HG02870 (cell line): ENCODE results near the gene ETV6.

Experiments used
- ATAC-seq: cut with Tn5 transposase; IDR thresholded peaks from one replicate; pipeline ENCODE4 v1.9.1; 2021; ENCODE audit warnings: mild to moderate bottlenecking, moderate library complexity; ENCODE audit not compliant: unreplicated experiment

ETV6 gene

GRCh38 chr12:11755302-11755930, 105.9 kb downstream of the ETV6 start:
- ATAC-seq, result no peak

DNA sequence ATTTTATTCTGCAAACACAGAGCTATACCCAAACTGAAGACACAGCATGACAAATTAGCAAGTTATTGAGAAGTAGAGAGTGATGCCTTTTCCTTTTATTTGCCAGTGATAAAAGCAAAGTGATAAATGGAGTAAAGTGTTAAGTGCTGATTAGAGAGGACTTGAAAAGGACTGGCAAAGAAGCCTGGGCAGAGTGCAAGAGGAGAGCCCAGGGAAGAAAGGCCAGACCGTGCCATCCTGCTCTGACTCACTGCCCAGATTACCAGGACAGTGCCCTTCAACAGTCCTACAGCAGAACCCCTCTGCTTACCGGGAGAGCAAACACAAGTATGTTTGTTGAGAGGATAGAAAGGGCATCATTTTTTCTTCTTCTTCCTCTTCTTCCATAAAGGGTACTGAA, 106.5 kb downstream of the ETV6 start:
- ATAC-seq, result no peak

DNA sequence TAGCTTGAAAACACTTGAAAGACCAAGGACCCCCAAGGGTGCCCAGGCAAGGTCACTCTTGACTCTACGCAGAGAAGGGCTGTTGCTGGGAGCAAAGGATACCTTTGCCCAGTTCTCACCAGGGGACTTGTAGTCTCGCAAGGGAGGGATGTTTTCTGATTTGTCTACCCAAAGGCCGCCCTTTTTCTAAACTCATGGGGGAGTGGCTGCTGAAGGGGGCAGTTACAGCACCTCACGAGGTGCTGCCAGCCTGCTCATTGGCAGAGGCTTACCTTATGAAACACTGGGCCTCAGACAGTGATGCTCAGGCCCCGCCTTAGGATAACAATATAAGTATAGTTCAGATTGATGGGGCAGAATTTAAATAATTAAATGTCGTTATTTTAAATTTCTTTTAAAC, 107.0 kb downstream of the ETV6 start:
- ATAC-seq, result no peak

GRCh38 chr12:11757095-11757494, 107.6 kb downstream of the ETV6 start:
- no peak for ATAC-seq

DNA sequence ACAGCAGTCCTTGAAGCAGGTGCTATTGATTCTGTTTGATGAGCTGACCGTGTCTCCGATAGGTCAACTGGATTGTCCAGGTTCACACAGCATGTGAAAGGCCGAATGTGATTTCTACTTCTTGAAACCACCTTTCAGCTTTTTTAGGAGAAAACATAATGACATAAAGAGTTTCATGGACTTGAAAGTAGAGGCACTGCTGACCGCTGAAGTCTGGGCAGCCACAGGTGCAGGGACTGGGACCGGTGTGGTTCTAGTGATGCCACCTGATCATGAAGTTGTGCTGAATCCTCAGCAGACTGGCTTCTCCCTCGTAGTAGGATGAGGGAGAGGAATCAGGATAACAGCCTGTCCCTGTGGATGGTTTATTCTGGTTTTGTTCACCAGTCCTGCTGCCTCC, 108.1 kb downstream of the ETV6 start:
- ATAC-seq, result no peak

DNA sequence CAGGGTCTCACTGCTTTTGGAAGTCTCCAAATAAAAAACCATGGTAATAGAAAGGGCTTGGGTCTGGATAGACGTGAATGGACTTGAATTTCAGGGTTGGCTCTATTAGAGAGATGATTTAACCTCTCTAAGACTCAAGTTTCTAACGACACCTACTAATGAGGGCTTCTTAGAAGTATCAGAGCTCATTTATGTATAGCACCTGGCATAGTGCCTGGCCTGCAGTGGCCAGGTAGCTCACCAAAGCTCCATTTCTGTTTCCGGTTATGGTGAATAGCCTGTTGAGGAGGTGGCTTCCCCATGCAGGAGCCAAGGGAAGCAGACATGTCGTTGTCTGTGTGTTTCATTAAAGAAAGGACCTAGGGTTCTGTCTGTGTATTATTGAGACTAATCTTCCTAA, 108.6 kb downstream of the ETV6 start:
- ATAC-seq, result no peak

- peak; percentile 34 for ATAC-seq
These were observed 109.3 kb downstream of the ETV6 start for GRCh38 chr12:11758510-11759493.

DNA sequence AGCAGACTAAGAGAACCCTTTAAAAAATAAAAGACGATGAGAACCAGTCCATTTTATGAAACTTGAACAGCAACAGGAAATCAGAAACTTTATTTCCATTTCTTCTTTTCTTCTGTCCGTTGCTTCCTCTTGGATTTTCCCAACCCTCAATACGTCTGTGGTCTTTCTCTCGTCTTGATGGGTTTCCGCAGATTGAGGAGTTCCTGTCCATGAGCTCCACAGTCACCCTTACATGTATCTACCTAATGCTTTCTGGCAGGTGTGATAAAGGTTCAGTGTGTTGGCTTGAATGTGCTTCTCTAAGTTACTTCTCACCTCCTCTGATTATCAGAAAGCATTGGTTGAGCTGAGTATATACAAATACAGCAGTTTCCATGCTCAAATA, 110.0 kb downstream of the ETV6 start:
- ATAC-seq, result no peak

DNA sequence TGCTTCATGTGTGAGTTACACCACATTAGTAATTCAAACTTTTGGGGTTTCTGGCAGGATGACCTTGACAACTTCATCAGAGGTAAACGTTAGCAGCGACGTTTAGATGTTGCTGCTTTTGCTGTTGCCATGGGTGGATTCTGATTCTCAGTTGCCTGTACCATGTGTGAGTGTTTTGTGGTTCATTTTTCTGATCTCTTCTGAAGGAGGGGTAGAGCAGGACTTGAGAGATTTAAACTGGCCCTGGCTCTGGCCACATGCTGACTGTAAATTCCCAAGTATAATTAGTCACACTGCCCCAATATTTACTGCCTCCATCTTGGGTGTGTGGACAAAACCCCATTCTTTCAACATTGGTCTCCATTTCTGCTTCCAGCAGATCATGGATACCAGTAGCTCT, 110.4 kb downstream of the ETV6 start:
- no peak for ATAC-seq

GRCh38 chr12:11761869-11762567, 112.5 kb downstream of the ETV6 start:
- ATAC-seq, result peak; percentile 42

DNA sequence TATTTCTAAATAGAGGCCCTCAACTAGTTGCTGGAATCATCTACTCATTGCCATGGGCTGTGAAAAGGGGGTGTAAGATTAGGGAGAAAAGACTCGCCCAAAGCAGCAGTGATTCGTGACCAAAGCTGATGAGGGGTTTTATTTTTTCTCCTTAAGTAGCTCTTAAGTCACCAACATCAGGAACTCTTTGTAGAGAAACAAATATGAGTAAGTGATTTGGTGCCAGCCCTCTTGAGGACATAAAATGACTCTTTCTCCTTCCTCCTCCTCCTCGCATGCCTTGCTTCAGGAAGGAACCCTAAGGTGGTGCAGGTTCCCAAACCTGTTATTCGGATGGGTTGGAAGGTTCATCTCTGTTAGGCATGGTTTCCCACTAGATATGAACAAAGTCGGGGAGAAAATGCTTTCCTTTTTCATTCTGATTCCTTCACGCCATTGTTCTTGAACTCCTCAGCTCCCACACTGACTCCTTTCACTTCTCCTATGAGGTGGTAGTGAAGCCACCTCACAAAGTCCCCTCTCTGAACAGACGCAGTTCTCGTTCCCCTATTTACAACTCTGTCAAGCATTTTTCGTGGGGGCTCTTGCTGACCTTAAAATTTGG, 113.4 kb downstream of the ETV6 start:
- ATAC-seq, result peak; percentile 27

- no peak for ATAC-seq
These were observed 114.5 kb downstream of the ETV6 start for GRCh38 chr12:11763760-11764520.

GRCh38 chr12:11764837-11765236, 115.4 kb downstream of the ETV6 start:
- ATAC-seq, result no peak

DNA sequence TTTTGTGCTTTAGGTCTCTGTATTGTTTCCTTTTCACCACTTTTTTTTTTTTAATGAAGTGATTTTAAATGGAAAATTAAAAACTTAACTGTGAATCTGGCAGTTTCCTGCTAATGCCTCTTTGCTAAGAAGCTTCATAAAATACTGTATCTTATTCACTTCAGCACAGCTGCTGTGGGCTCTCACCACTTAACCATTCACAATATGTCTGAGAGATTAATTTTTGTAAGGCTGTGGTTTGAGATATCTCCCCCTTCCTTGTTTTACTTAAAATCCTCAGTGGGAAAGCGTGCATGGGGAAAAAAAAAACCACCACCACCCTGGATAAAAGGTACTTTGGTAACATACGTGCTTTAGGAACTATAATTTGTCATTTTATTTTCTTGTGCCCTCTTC, 115.9 kb downstream of the ETV6 start:
- peak; percentile 28 for ATAC-seq

DNA sequence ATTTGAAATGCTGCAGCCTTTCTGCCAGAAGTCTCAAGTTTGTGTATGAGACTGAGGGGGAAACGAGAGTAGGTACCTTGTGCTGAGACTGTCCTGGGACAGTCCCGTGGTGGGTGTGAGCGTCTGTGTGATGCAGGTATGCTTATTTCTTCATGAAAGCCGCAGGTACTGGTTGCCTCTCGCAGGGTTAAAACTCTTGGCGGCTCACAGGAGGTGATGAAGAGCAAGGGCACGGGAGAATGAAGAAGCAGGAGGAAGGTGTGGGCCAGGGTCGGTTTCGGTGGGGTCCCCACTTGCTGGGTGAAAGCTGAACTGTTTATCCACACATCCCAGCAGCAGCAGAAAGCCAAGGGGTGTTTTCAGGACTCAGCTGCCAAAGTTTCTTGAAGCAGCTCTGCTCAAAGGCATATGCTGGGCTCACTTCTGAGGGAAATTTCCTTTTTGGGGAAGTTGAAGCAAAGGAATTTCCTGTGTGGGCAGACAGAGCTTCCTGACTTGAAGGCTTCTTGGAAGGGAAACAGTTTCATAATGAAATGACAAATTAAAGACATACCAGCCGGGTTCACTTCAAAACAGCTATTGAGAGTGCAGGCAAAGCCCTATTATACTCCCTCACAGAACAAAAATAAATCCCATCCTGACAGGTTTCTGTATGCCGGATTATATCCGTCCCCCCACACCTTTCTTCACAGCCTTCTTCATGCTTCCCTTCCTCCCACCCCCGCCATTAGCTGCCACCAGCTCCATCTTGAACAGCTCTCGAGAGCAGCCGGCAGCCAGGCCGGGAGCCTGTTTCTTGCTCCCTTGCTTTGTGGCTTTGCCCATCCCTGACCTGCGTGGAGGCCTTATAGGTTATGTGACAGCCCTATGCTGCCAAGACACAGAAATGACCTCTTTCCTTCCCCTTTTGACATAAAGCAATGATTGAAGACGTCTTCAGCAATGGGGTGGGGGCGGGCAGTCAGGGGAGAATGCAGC, 116.6 kb downstream of the ETV6 start:
- ATAC-seq, result peak; percentile 71

DNA sequence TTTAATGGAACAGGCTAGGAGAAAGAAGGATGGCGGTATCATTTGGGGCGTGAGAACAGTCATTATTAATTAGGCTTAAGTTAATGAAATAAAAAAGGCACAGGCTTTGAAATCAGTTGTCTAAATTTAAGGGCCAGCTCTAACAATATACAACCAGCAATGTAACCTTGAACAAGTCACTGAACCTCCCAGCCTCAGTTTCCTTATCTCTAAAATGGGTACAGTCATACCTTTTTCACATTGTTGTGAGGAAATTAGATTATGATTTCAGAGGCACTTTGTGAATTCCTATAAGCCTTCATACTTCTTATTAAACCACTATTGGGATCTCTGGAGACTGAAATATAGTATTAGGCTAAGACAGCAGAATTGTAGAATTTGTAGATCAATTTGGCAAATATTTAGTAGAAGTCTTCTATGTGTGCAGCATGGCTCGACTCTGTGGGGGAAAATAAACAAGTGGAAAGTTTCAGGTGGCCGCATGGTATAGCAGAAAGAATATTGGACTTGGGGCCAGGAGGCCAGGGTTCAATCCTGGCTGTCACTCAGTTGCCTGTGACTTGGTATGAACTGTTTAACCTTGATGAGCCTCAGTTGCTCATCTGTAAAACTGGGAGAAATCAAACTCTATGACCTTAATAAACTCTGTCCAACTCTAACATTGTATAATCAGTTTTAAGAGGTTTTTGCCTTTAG, 117.7 kb downstream of the ETV6 start:
- no peak for ATAC-seq

- ATAC-seq, result no peak
These were observed 118.3 kb downstream of the ETV6 start for GRCh38 chr12:11767798-11768197.

DNA sequence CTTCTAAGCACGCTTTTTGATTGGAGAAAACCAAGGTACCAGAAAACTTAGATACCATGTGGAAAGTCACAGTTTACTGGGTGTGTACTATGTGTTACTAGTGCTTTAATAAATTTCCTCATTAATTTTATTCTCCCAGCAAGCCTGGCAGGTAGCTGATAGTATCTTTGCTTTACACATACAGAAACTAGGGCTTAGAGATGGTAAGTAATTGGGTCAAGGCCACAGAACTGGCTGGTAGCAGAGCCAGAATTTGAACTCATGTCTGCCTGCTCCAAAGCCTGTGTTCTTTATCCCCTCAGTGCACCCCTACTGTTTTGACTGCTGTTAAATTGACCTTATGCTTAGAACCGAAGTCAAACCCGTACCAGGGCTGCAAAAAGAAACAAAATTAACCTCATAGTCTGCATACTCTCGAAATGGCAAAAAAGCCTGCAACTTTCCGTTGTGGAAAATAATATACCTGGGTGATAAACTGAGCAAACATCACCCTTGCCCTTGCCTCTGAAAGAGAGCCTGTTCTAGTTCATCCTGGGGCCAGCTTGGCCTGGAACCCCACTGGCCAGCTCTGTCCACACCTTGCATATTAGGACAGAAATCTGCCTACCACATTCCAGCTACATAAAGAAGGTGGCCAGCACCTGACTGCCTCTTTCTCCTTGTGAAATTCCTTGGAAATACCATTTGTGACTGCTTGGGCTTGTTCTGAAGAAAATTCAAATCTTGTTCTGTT, 118.9 kb downstream of the ETV6 start:
- ATAC-seq, result no peak
